ENCODE measurements around the gene XYLB.
"Not testable (repeated sequence)": the region's sequence is repeated elsewhere in the genome, so short reads cannot be mapped to it uniquely, and the experiment has no call there.

The XYLB gene

GRCh38 chr3:38346587-38347410, at the start of gene XYLB:
Gene XYLB, plus strand, starts transcription at chr3:38346785. Its CDS starts 84 bp downstream, at chr3:38346869.
- Mint-ChIP-seq H3K27ac (peak within 1 kb of the TSS; percentile 66), H3K4me3 (peak within 1 kb of the TSS; percentile 71), H3K4me1 (ENCODE audit: low read depth) (peaks cover 5% of the 10 kb centered on the region), H3K27me3 (no peaks in the 10 kb centered on the region), H3K36me3 (ENCODE audit: low read depth) (peaks cover 8% of the 10 kb centered on the region), H3K9me3 (no peaks in the 10 kb centered on the region)
- peak; percentile 89 for DNase-seq

DNA sequence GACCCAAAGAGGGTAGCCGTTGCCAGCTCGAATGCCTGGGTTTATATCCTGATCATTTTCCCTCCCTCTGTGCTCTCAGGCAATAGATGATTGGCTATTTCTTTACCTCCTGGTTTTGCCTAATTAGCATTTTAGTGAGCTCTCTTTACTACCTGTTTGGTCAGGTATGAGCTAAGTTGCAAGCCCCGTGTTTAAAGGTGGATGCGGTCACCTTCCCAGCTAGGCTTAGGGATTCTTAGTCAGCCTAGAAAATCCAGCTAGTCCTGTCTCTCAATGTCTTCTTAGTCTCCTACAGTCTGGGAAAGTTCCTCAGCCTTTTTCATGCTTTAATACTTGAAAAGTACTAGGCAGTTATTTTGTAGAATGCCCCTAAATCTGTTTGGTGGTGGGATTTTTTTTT, 49.5 kb upstream of the XYLB start:
- not testable (repeated sequence) for H3K27me3 Mint-ChIP-seq; H3K27ac Mint-ChIP-seq; DNase-seq; H3K4me1 Mint-ChIP-seq (ENCODE audit: low read depth); H3K36me3 Mint-ChIP-seq (ENCODE audit: low read depth); H3K4me3 Mint-ChIP-seq; H3K9me3 Mint-ChIP-seq

- H3K27me3 Mint-ChIP-seq: peaks cover 9% of the 10 kb centered on the region
These were observed 49.0 kb upstream of the XYLB start for GRCh38 chr3:38297537-38297936.

DNA sequence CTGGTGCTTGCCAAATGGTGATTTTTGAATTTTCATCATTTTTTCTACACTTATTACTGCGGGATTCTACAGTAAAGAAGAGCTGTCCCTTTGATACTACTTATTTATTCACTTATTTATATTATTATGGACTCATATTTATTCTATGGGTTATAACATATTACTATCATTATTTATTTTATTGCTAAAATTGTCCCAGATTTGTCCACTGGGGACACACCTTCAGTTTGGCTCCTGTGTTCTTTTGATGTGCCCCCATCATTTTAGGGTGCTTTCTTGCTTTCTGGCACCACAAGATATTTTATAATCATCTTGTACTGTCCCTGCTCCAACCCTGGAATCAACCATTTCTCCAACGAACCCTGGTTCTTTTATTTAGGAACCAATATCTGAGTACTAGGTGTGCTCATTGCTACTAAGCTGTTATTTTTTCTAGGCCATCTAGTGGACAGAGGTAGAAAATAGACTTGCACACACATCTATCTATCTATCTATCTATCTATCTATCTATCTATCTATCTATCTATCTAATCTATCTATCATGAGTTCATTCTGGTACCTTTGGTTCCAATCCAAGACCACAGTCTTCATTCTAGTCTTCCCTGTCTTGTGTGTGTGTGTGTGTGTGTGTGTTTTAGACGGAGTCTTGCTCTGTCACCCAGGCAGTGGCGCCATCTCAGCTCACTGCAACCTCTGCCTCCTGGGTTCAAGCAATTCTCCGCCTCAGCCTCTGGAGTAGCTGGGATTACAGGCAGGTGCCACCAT, 48.5 kb upstream of the XYLB start:
- peaks cover 9% of the 10 kb centered on the region for H3K27me3 Mint-ChIP-seq
- H3K9me3 Mint-ChIP-seq: no peaks in the 10 kb centered on the region
- DNase-seq: no peak
- H3K4me3 Mint-ChIP-seq: no peak overlapping the region
- H3K36me3 Mint-ChIP-seq (ENCODE audit: low read depth): no peaks in the 10 kb centered on the region
- no peaks in the 10 kb centered on the region for H3K4me1 Mint-ChIP-seq (ENCODE audit: low read depth)
- H3K27ac Mint-ChIP-seq: no peak overlapping the region

More at GRCh38 chr3:38297537-38297936, 49.0 kb upstream of the XYLB start:
- H3K4me1 Mint-ChIP-seq (ENCODE audit: low read depth): no peaks in the 10 kb centered on the region
- no peaks in the 10 kb centered on the region for H3K36me3 Mint-ChIP-seq (ENCODE audit: low read depth)
- H3K9me3 Mint-ChIP-seq: no peaks in the 10 kb centered on the region
- no peak overlapping the region for H3K27ac Mint-ChIP-seq
- H3K4me3 Mint-ChIP-seq: no peak overlapping the region
- no peak for DNase-seq

- H3K4me1 Mint-ChIP-seq (ENCODE audit: low read depth): no peaks in the 10 kb centered on the region
- H3K9me3 Mint-ChIP-seq: no peaks in the 10 kb centered on the region
- H3K27ac Mint-ChIP-seq: no peak overlapping the region
- no peak for DNase-seq
- H3K36me3 Mint-ChIP-seq (ENCODE audit: low read depth): no peaks in the 10 kb centered on the region
- H3K27me3 Mint-ChIP-seq: no peaks in the 10 kb centered on the region
- no peak overlapping the region for H3K4me3 Mint-ChIP-seq
These were observed 39.6 kb upstream of the XYLB start for GRCh38 chr3:38306941-38307340.

GRCh38 chr3:38307599-38307998, 39.0 kb upstream of the XYLB start:
- Mint-ChIP-seq H3K4me3 (no peak overlapping the region), H3K4me1 (ENCODE audit: low read depth) (no peaks in the 10 kb centered on the region), H3K27ac (no peak overlapping the region), H3K36me3 (ENCODE audit: low read depth) (no peaks in the 10 kb centered on the region), H3K9me3 (no peaks in the 10 kb centered on the region), H3K27me3 (no peaks in the 10 kb centered on the region)
- DNase-seq: no peak

- Mint-ChIP-seq H3K27ac (no peak overlapping the region), H3K9me3 (no peaks in the 10 kb centered on the region), H3K36me3 (ENCODE audit: low read depth) (no peaks in the 10 kb centered on the region), H3K27me3 (no peaks in the 10 kb centered on the region), H3K4me3 (no peak overlapping the region), H3K4me1 (ENCODE audit: low read depth) (no peaks in the 10 kb centered on the region)
- DNase-seq: no peak
These were observed 38.1 kb upstream of the XYLB start for GRCh38 chr3:38308456-38308855.

DNA sequence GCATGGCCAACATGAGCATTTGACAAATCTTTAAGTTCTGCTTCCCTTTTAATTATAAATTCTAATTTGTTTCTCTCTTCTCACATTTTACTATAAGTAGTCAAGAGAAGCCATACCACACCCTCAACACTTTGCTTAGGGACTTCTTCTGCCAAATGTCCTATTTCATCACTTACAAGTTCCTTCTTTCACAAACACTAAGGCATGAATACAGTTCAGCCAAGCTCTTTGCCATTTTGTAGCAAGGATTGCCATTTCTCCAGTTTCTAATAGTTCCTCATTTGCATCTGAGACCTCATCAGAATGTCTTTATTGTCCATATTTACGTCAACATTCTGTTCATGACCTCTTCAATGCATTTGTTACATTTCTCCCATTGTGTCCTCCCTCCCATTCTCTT, 35.1 kb upstream of the XYLB start:
- no peak overlapping the region for H3K4me3 Mint-ChIP-seq
- H3K4me1 Mint-ChIP-seq (ENCODE audit: low read depth): no peaks in the 10 kb centered on the region
- no peaks in the 10 kb centered on the region for H3K36me3 Mint-ChIP-seq (ENCODE audit: low read depth)
- H3K27ac Mint-ChIP-seq: no peak overlapping the region
- no peak for DNase-seq
- H3K27me3 Mint-ChIP-seq: no peaks in the 10 kb centered on the region
- no peaks in the 10 kb centered on the region for H3K9me3 Mint-ChIP-seq

DNA sequence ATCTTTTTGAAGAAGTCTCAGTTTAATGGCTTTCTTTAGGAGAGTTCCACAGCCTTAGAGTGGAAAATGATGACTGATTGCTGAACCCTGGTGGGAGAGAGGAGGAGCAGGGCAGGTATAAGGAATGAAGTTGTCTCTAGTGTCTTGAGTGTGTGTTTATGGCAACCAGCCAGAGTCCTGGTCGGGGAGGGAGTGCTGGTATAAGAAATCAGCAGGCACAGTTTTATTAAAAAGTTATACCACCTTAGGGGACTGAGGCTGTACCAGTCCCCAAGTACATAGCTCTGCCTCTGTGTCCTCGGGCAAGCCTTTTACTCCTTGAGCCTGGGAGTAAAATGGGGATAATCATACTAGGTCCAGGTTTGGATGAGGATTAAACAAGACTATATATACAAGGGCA, 34.6 kb upstream of the XYLB start:
- Mint-ChIP-seq H3K4me3 (no peak overlapping the region), H3K27ac (no peak overlapping the region), H3K4me1 (ENCODE audit: low read depth) (no peaks in the 10 kb centered on the region), H3K36me3 (ENCODE audit: low read depth) (no peaks in the 10 kb centered on the region), H3K9me3 (no peaks in the 10 kb centered on the region), H3K27me3 (no peaks in the 10 kb centered on the region)
- no peak for DNase-seq

DNA sequence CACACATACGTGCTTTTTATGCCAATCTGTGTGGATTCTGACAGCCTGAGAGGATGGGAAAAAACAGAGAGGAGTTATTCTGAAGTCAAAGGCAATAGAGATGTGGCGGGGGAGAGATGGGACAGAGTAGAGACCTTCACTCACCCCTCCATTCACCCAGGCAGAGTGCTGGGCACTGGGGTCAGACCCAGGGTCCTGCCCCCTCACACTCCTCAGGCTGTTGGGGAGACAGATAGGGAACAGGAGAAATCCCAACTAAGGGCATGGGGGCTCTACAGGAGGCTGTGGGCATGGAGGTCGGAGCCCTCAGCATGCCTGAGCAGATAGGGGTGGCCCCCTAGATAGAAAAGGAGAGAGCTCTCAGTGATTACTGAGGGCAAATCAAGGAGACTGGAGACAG, 34.2 kb upstream of the XYLB start:
- no peak for DNase-seq
- Mint-ChIP-seq H3K9me3 (no peaks in the 10 kb centered on the region), H3K27ac (no peak overlapping the region), H3K4me3 (no peak overlapping the region), H3K4me1 (ENCODE audit: low read depth) (no peaks in the 10 kb centered on the region), H3K36me3 (ENCODE audit: low read depth) (no peaks in the 10 kb centered on the region), H3K27me3 (no peaks in the 10 kb centered on the region)

DNA sequence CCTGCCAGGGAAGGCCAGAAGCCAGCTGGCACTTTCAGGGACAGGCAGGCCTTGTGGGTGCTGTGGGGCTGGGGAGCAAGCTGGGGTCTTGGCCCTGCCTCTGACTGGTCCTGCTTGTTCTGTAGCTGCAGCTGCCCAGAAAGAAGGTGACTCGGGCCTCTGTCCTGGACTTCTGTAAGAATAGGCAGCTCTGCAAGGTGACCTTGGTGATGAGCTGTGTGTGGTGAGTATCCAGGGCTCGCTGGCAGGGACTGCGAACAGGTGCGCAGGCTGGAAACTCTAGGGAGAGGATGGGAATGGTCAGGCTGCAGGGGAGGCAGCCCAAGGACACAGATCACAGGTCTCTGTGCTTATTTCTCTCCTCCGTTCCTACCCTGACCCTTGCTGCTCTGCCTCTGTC, 33.3 kb upstream of the XYLB start:
- no peak for DNase-seq
- H3K36me3 Mint-ChIP-seq (ENCODE audit: low read depth): no peaks in the 10 kb centered on the region

GRCh38 chr3:38313695-38314094, 32.9 kb upstream of the XYLB start:
- Mint-ChIP-seq H3K27ac (no peak overlapping the region), H3K4me1 (ENCODE audit: low read depth) (no peaks in the 10 kb centered on the region), H3K4me3 (no peak overlapping the region), H3K36me3 (ENCODE audit: low read depth) (no peaks in the 10 kb centered on the region), H3K9me3 (no peaks in the 10 kb centered on the region), H3K27me3 (no peaks in the 10 kb centered on the region)
- no peak for DNase-seq

More for the DNA sequence above, 33.3 kb upstream of the XYLB start:
- Mint-ChIP-seq H3K4me1 (ENCODE audit: low read depth) (no peaks in the 10 kb centered on the region), H3K9me3 (no peaks in the 10 kb centered on the region), H3K4me3 (no peak overlapping the region), H3K27ac (no peak overlapping the region), H3K27me3 (no peaks in the 10 kb centered on the region)

DNA sequence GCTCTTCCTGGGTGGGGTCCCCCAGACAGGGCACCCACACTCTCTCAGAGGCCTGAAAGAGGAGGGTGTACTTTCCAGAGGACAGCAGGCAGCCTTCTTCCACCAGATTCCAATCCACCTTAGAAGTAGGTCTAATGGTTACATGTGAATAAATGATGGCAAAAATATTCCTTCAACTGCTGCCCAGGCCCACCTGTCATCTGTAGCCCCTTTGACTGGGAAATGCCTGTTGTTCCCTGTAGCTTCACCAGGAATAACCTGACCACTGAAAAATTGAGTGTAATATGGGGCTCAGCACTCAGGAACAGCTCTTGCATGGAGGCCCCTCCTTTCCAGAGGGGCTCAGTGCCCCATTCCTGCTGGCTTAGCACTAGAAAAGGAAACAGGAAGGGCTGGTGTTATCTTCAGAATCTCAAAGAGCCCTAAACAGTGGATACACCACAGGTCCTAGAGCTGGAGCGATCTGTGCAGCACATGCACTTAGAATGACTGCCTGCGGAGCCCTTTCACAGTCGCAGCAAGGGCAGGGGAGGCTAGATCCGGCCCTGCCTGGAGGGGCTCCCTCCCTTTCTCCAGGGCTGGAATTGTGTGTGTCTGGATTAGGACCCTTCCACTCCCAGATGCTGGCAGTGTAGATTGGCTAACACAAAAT, 32.3 kb upstream of the XYLB start:
- Mint-ChIP-seq H3K27me3 (no peaks in the 10 kb centered on the region), H3K4me3 (no peak overlapping the region), H3K36me3 (ENCODE audit: low read depth) (no peaks in the 10 kb centered on the region), H3K4me1 (ENCODE audit: low read depth) (no peaks in the 10 kb centered on the region), H3K9me3 (no peaks in the 10 kb centered on the region), H3K27ac (no peak overlapping the region)
- no peak for DNase-seq

DNA sequence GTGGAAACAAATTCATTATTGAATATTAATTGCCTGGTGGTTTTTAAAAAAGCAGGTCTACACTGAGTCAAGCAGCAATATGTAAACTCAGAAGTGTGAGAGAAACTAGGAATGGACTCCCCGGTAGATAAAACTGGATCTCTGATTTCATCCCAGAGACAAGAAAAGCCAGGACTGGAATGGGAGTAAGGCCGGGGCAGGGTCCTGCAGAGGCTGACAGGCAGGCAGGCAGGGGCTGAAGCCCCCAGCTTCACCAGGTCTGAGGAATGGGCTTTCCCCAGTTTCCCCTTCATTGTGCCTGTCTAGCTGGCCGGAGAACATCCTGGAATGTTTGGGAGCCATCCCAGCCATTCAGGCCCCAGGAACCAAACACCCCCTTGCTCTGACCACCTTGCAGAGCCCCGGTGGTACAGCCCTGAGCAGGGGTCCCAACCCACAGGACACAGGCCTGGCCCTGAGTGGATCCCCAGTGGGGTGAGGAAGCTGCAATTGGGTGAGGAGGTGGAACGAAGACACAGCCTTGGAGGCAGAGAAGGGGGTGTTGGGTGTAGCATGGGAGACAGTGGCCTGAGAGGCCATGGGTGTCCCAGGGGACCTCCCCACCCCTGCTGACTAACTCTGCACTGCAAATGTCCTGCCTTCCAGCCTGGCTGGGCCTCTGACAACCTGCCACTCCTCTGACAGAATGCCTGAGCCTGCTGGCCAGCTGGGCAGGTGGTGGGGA, 31.7 kb upstream of the XYLB start:
- H3K9me3 Mint-ChIP-seq: no peaks in the 10 kb centered on the region
- H3K4me3 Mint-ChIP-seq: no peak overlapping the region
- H3K27me3 Mint-ChIP-seq: no peaks in the 10 kb centered on the region
- H3K4me1 Mint-ChIP-seq (ENCODE audit: low read depth): no peaks in the 10 kb centered on the region
- H3K36me3 Mint-ChIP-seq (ENCODE audit: low read depth): no peaks in the 10 kb centered on the region
- H3K27ac Mint-ChIP-seq: no peak overlapping the region
- DNase-seq: no peak
